IMR-90 (cell line): Measurements from ENCODE around the gene NKAIN2.

Experiments
- BHLHE40 ChIP-seq: fragments of 150-350 bp; IDR thresholded peaks from 2 replicates; pipeline ENCODE4 v1.6.1; 2016; ENCODE audit warnings: mild to moderate bottlenecking, low read depth, low read length
- CEBPB ChIP-seq: IDR thresholded peaks from 2 replicates; pipeline ENCODE4 v1.6.1; 2012; ENCODE audit warnings: low read depth, low read length, improper control_type of control experiment
- CHD1 ChIP-seq: IDR thresholded peaks from 2 replicates; pipeline ENCODE4 v1.6.1; 2012; ENCODE audit warnings: low read depth, low read length, improper control_type of control experiment
- FOS ChIP-seq: fragments of 150-350 bp; IDR thresholded peaks from 2 replicates; pipeline ENCODE4 v1.6.1; 2016; ENCODE audit warnings: low read depth, low read length
- MAFK ChIP-seq: IDR thresholded peaks from 2 replicates; pipeline ENCODE4 v1.6.1; 2012; ENCODE audit warnings: low read depth, low read length, improper control_type of control experiment
- MAZ ChIP-seq: IDR thresholded peaks from 2 replicates; pipeline ENCODE4 v1.6.1; 2012; ENCODE audit warnings: low read depth, mild to moderate bottlenecking, low read length, improper control_type of control experiment, moderate library complexity, borderline replicate concordance
- MXI1 ChIP-seq: IDR thresholded peaks from 2 replicates; pipeline ENCODE4 v1.6.1; 2012; ENCODE audit warnings: low read depth, mild to moderate bottlenecking, low read length, moderate library complexity, borderline replicate concordance
- NFE2L2 ChIP-seq: fragments of 150-350 bp; IDR thresholded peaks from 2 replicates; pipeline ENCODE4 v1.6.1; 2016; ENCODE audit warnings: low read depth, mild to moderate bottlenecking, low read length
- POLR2A ChIP-seq: IDR thresholded peaks from 2 replicates; pipeline ENCODE4 v1.6.1; 2012; ENCODE audit warnings: mild to moderate bottlenecking, low read depth, low read length
- RAD21 ChIP-seq: IDR thresholded peaks from 2 replicates; pipeline ENCODE4 v1.6.1; 2012; ENCODE audit warnings: low read length, improper control_type of control experiment
- RFX5 ChIP-seq: IDR thresholded peaks from 2 replicates; pipeline ENCODE4 v1.8.0; 2012; ENCODE audit warnings: low read depth, mild to moderate bottlenecking, low read length, moderate library complexity
- SMC3 ChIP-seq: fragments of 150-350 bp; IDR thresholded peaks from 2 replicates; pipeline ENCODE4 v1.6.1; 2016; ENCODE audit warnings: low read depth, mild to moderate bottlenecking, antibody characterized with exemption, low read length, moderate library complexity
- TF ChIP-seq, protein P1 (sequence below): conservative IDR thresholded peaks from 2 replicates; pipeline ENCODE4 v1.5.1; 2012; ENCODE audit warnings: mild to moderate bottlenecking, low read depth, low read length, improper control_type of control experiment
- TF ChIP-seq, protein P2 (sequence below): fragments of 150-350 bp; IDR thresholded peaks from 2 replicates; pipeline ENCODE4 v1.6.1; 2017; ENCODE audit warnings: mild to moderate bottlenecking, antibody characterized with exemption, low read length, low read depth

DNA sequence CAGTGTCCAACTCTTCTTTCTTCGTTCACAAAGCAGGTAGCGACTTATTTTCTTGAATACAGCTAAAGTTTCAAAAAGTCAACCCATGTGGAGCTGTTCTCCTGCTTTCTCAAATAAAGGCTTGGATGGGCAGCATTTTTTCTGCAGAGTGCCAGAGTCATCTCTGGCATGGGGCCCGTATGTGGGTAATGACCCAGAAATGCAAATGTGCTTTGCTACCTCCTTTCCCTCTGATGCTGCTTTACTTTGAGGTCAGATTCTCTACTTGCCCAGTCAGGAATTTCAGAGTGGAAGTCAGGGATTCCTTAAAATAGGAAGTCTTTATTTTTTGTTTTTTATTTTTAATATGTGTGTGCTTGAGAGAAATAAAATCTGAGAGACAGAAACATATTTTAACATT, 4.9 kb downstream of the NKAIN2 start:
- TF ChIP-seq POLR2A: no peak
- TF ChIP-seq, protein P1, sequence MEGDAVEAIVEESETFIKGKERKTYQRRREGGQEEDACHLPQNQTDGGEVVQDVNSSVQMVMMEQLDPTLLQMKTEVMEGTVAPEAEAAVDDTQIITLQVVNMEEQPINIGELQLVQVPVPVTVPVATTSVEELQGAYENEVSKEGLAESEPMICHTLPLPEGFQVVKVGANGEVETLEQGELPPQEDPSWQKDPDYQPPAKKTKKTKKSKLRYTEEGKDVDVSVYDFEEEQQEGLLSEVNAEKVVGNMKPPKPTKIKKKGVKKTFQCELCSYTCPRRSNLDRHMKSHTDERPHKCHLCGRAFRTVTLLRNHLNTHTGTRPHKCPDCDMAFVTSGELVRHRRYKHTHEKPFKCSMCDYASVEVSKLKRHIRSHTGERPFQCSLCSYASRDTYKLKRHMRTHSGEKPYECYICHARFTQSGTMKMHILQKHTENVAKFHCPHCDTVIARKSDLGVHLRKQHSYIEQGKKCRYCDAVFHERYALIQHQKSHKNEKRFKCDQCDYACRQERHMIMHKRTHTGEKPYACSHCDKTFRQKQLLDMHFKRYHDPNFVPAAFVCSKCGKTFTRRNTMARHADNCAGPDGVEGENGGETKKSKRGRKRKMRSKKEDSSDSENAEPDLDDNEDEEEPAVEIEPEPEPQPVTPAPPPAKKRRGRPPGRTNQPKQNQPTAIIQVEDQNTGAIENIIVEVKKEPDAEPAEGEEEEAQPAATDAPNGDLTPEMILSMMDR: no peak
- no peak for TF ChIP-seq SMC3
- no peak for TF ChIP-seq MAZ
- no peak for TF ChIP-seq CEBPB
- TF ChIP-seq MXI1: no peak
- TF ChIP-seq, protein P2, sequence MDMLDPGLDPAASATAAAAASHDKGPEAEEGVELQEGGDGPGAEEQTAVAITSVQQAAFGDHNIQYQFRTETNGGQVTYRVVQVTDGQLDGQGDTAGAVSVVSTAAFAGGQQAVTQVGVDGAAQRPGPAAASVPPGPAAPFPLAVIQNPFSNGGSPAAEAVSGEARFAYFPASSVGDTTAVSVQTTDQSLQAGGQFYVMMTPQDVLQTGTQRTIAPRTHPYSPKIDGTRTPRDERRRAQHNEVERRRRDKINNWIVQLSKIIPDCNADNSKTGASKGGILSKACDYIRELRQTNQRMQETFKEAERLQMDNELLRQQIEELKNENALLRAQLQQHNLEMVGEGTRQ: no peak
- TF ChIP-seq NFE2L2: no peak
- no peak for TF ChIP-seq FOS
- TF ChIP-seq CHD1: no peak
- no peak for TF ChIP-seq RAD21
- TF ChIP-seq BHLHE40: no peak
- no peak for TF ChIP-seq RFX5
- TF ChIP-seq MAFK: no peak
